ENCODE data around the gene PLXNA4. TPM values are rescaled to one million over a fixed set of nuclear protein-coding genes. Genes with fewer than 3 reads are reported as not detected.

Gene PLXNA4
- total RNA-seq, 1 donor from 2014 or later = 13.6 TPM

DNA sequence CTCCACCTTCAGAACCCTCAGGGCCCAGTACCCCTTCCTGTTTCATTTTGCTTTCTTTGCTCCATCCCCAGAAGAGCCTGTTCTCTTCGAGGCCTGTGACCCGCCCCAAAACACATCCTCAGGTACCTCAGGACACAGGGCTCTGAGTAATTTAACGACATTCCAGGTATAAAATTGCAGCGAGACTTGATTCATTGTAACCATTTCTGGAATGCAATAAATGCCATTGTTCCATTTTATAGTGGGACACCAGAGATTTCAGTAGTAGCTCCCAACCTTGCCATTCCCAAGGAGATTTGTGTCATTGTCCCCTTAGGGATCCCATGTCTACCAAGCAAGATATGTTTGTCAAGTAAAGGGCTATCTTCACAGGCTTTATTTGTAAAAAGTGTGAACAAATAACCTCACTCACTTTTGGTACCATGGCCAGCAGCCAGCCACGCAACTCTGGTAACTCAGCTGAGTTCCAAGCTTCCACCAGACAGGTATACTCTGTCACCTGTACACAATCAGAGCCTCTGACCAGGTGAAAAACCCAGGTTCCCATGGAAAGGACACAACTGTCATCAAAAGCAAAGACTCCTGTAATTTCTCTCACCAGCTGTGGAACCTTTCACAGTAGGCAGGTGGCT, 441.3 kb downstream of the PLXNA4 start:
- no peaks in the 10 kb centered on the region for H3K27me3 Mint-ChIP-seq

GRCh38 chr7:132133501-132133900, 442.8 kb downstream of the PLXNA4 start:
- Mint-ChIP-seq H3K36me3 (no peaks in the 10 kb centered on the region), H3K4me1 (ENCODE audit: unreplicated experiment) (no peaks in the 10 kb centered on the region), H3K27ac (no peak overlapping the region), H3K4me3 (no peak overlapping the region), H3K27me3 (no peaks in the 10 kb centered on the region), H3K9me3 (no peaks in the 10 kb centered on the region)
- DNase-seq (ENCODE audit: extremely low spot score, unreplicated experiment) = no peak
- TF ChIP-seq, protein P1, sequence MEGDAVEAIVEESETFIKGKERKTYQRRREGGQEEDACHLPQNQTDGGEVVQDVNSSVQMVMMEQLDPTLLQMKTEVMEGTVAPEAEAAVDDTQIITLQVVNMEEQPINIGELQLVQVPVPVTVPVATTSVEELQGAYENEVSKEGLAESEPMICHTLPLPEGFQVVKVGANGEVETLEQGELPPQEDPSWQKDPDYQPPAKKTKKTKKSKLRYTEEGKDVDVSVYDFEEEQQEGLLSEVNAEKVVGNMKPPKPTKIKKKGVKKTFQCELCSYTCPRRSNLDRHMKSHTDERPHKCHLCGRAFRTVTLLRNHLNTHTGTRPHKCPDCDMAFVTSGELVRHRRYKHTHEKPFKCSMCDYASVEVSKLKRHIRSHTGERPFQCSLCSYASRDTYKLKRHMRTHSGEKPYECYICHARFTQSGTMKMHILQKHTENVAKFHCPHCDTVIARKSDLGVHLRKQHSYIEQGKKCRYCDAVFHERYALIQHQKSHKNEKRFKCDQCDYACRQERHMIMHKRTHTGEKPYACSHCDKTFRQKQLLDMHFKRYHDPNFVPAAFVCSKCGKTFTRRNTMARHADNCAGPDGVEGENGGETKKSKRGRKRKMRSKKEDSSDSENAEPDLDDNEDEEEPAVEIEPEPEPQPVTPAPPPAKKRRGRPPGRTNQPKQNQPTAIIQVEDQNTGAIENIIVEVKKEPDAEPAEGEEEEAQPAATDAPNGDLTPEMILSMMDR (conservative IDR thresholded peaks at IDR 0.05) = no peak

More for the DNA sequence above, 441.3 kb downstream of the PLXNA4 start:
- no peak for DNase-seq (ENCODE audit: extremely low spot score, unreplicated experiment)
- Mint-ChIP-seq H3K4me1 (ENCODE audit: unreplicated experiment) (no peaks in the 10 kb centered on the region), H3K9me3 (no peaks in the 10 kb centered on the region), H3K36me3 (no peaks in the 10 kb centered on the region), H3K27ac (no peak overlapping the region), H3K4me3 (no peak overlapping the region)
- TF ChIP-seq, protein P1 (conservative IDR thresholded peaks at IDR 0.05) = no peak

DNA sequence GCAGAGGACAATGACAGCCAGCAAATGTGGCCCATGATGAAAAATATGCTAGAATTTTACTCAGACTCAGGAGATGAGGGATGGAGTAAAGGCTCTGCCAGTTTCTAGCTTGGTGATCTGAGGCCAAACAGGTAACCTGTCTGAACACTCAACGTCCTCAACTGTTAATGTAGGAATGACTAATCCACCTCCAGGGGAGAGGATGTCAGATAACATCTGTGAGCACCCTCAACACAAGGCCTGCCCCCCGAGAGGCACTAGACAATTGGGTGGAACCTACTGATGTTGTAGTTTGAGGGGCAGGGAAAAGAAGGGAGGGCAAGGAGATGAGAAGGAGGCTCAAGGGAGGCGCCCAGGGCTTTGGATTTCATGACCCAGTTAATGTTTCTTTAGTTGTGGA, 445.1 kb downstream of the PLXNA4 start:
- no peak overlapping the region for H3K27ac Mint-ChIP-seq
- no peak for DNase-seq (ENCODE audit: extremely low spot score, unreplicated experiment)
- H3K4me1 Mint-ChIP-seq (ENCODE audit: unreplicated experiment) = no peaks in the 10 kb centered on the region
- H3K4me3 Mint-ChIP-seq = no peak overlapping the region
- no peaks in the 10 kb centered on the region for H3K36me3 Mint-ChIP-seq
- H3K9me3 Mint-ChIP-seq = peaks cover 6% of the 10 kb centered on the region
- H3K27me3 Mint-ChIP-seq = peaks cover 2% of the 10 kb centered on the region
- TF ChIP-seq, protein P1 (conservative IDR thresholded peaks at IDR 0.05) = no peak

DNA sequence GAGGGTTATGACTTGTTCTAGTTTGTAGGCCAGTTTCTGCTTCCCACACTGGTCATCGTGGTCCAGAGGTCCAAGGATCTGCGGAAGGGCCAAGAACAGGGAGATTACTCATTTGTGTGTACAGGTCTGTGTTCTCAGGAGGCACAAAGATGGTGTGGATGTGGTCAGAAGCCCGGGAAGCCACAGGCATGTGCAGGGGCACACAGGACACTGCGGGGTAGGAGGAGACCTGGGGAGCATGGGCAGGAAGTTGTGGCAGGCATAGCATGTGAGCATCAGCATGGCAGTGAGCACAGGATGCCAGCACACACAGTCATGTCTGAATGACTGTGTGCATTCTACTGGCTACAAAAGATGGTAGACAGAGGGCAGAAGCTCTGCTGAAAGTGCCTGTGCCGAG, 445.8 kb downstream of the PLXNA4 start:
- Mint-ChIP-seq H3K36me3 (no peaks in the 10 kb centered on the region), H3K27ac (no peak overlapping the region), H3K4me1 (ENCODE audit: unreplicated experiment) (no peaks in the 10 kb centered on the region), H3K4me3 (no peak overlapping the region), H3K27me3 (peaks cover 6% of the 10 kb centered on the region), H3K9me3 (peaks cover 6% of the 10 kb centered on the region)
- TF ChIP-seq, protein P1 (conservative IDR thresholded peaks at IDR 0.05) = no peak
- no peak for DNase-seq (ENCODE audit: extremely low spot score, unreplicated experiment)

DNA sequence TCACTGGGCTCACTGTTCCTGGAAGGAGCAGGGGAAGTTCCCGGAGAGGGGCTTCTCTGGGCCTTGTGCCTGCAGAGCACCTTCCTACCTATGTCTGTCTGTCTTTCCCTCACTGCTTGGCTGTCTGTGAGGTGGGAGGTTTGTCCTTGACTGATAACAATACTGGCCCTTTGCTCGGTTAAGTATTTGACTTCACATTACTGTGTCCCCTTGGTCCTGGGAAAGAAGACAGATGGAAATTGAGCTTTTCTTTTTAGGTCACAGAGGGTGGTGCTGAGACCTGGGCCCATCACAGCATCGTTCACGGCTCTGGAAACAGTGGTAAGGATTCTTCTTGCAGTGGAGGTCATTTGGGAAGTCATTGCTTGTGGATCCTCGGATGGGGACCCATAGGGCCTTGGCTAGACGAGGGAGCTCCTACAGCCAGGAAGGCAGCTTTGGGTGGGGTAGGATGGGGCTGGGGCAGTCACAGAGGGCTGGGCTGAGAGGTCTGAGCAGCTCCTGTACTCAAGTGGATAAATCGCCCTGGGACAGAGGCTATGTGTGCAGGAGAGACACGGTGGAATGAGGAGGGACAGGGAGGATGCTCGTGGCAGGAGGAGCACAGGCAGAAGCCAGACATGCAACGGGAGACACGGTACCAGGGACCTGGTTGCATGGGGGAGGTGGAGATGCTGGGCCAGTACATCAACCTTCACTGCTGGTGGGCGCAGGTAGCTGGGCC, 450.2 kb downstream of the PLXNA4 start:
- peaks cover 16% of the 10 kb centered on the region for H3K27me3 Mint-ChIP-seq
- TF ChIP-seq, protein P1 (conservative IDR thresholded peaks at IDR 0.05) = no peak

More for the DNA sequence above, 450.2 kb downstream of the PLXNA4 start:
- no peaks in the 10 kb centered on the region for H3K36me3 Mint-ChIP-seq
- no peaks in the 10 kb centered on the region for H3K4me1 Mint-ChIP-seq (ENCODE audit: unreplicated experiment)
- no peak for DNase-seq (ENCODE audit: extremely low spot score, unreplicated experiment)
- H3K9me3 Mint-ChIP-seq = peaks cover 6% of the 10 kb centered on the region
- H3K27ac Mint-ChIP-seq = no peak overlapping the region
- no peak overlapping the region for H3K4me3 Mint-ChIP-seq

Measured in type B pancreatic cell (in vitro differentiated cells).